WTC11 (cell line): ENCODE measurements around the gene ARHGAP22. TPM values are rescaled to one million over a fixed set of nuclear protein-coding genes. Genes with fewer than 3 reads are reported as not detected.

Source experiments
- ATAC-seq: fragments of 200-7000 bp; cut with Tn5 transposase; 2 replicates; pipeline ENCODE4 v1.10.0; 2021; ENCODE audit warnings: mild to moderate bottlenecking, moderate library complexity
- CTCF ChIA-PET: fragments of 300-600 bp; sonication (Branson Sonifier 250); formaldehyde crosslinking; loops from one replicate; lab custom pipeline; 2021; ENCODE audit warnings: antibody characterized with exemption; lab: Charles Lee
- POLR2A ChIA-PET: fragments of 350-600 bp; sonication (Branson Sonifier 250); formaldehyde crosslinking; loops from one replicate; lab custom pipeline; 2021; ENCODE audit warnings: antibody characterized with exemption; lab: Charles Lee
- DNase-seq: peaks from one replicate; pipeline ENCODE4 v3.0.0; 2021; ENCODE audit warnings: low spot score
- H3K27ac Mint-ChIP-seq: 2 replicates; pipeline ENCODE4 v1.8.0; 2021; ENCODE audit warnings: mixed read lengths
- H3K27me3 Mint-ChIP-seq: 2 replicates; pipeline ENCODE4 v1.8.0; 2021; ENCODE audit warnings: low read depth, mild to moderate bottlenecking, moderate library complexity, mixed read lengths
- H3K36me3 Mint-ChIP-seq: 2 replicates; pipeline ENCODE4 v1.8.0; 2021; ENCODE audit warnings: mixed read lengths
- H3K4me1 Mint-ChIP-seq: 2 replicates; pipeline ENCODE4 v1.8.0; 2022; ENCODE audit warnings: mixed read lengths
- H3K4me3 Mint-ChIP-seq: 2 replicates; pipeline ENCODE4 v1.8.0; 2021; ENCODE audit warnings: mild to moderate bottlenecking, moderate library complexity, mixed read lengths
- H3K9me3 Mint-ChIP-seq: 2 replicates; pipeline ENCODE4 v1.8.0; 2021; ENCODE audit warnings: mixed read lengths
- ARID4B ChIP-seq: sonication (generic); formaldehyde crosslinking; IDR thresholded peaks from 2 replicates; pipeline ENCODE4 v1.8.0; 2023; ENCODE audit warnings: missing genetic modification reagents, mild to moderate bottlenecking, borderline replicate concordance
- CREM ChIP-seq: sonication (generic); formaldehyde crosslinking; IDR thresholded peaks from 2 replicates; pipeline ENCODE4 v1.8.1; 2022; ENCODE audit warnings: mild to moderate bottlenecking, missing genetic modification reagents, moderate library complexity
- E2F5 ChIP-seq: sonication (generic); formaldehyde crosslinking; IDR thresholded peaks from 2 replicates; pipeline ENCODE4 v1.8.1; 2022; ENCODE audit warnings: mild to moderate bottlenecking, moderate library complexity, missing genetic modification reagents
- EMX1 ChIP-seq: fragments of 250-450 bp; sonication (Bioruptor Pico); IDR thresholded peaks from 2 replicates; pipeline ENCODE4 v1.8.0; 2021; ENCODE audit warnings: mild to moderate bottlenecking
- ERG ChIP-seq: fragments of 250-450 bp; sonication (Bioruptor Pico); IDR thresholded peaks from 2 replicates; pipeline ENCODE4 v1.8.0; 2021; ENCODE audit warnings: mild to moderate bottlenecking
- GRHL2 ChIP-seq: fragments of 250-450 bp; sonication (Bioruptor Pico); IDR thresholded peaks from 2 replicates; pipeline ENCODE4 v1.8.0; 2022; ENCODE audit warnings: mild to moderate bottlenecking, moderate library complexity; ENCODE audit not compliant: insufficient replicate concordance, severe bottlenecking
- HMGA2 ChIP-seq: fragments of 250-450 bp; sonication (Bioruptor Pico); IDR thresholded peaks from 2 replicates; pipeline ENCODE4 v1.4.0; 2021; ENCODE audit warnings: mild to moderate bottlenecking, moderate library complexity
- KAT7 ChIP-seq: sonication (generic); formaldehyde crosslinking; IDR thresholded peaks from 2 replicates; pipeline ENCODE4 v1.8.1; 2023; ENCODE audit warnings: missing genetic modification reagents, mild to moderate bottlenecking, borderline replicate concordance
- MYBL2 ChIP-seq: sonication (generic); formaldehyde crosslinking; IDR thresholded peaks from 2 replicates; pipeline ENCODE4 v1.8.1; 2023; ENCODE audit warnings: mild to moderate bottlenecking, moderate library complexity, missing genetic modification reagents
- NFYB ChIP-seq: sonication (generic); formaldehyde crosslinking; conservative IDR thresholded peaks from 2 replicates; pipeline ENCODE4 v1.8.0; 2022; ENCODE audit warnings: low read depth, missing genetic modification reagents
- PRDM15 ChIP-seq: sonication (generic); formaldehyde crosslinking; IDR thresholded peaks from 2 replicates; pipeline ENCODE4 v1.8.0; 2022; ENCODE audit warnings: missing genetic modification reagents
- SOX15 ChIP-seq: fragments of 250-450 bp; sonication (Bioruptor Pico); IDR thresholded peaks from 2 replicates; pipeline ENCODE4 v1.9.0; 2021; ENCODE audit warnings: mild to moderate bottlenecking
- TP53 ChIP-seq: sonication (generic); formaldehyde crosslinking; IDR thresholded peaks from 2 replicates; pipeline ENCODE4 v1.8.1; 2023; ENCODE audit warnings: mild to moderate bottlenecking, missing genetic modification reagents
- ZBTB43 ChIP-seq: sonication (generic); formaldehyde crosslinking; IDR thresholded peaks from 2 replicates; pipeline ENCODE4 v1.8.1; 2023; ENCODE audit warnings: mild to moderate bottlenecking, missing genetic modification reagents
- ZNF317 ChIP-seq: sonication (generic); formaldehyde crosslinking; IDR thresholded peaks from 2 replicates; pipeline ENCODE4 v1.8.1; 2023; ENCODE audit warnings: low read depth, mild to moderate bottlenecking, moderate library complexity, missing genetic modification reagents, borderline replicate concordance
- ZNF416 ChIP-seq: fragments of 250-450 bp; sonication (Bioruptor Pico); IDR thresholded peaks from 2 replicates; pipeline ENCODE4 v1.9.0; 2021; ENCODE audit warnings: mild to moderate bottlenecking, inconsistent platforms
- total RNA-seq: library from RNA; stranded (reverse); gene quantifications from 3 replicates; pipeline ENCODE4 v1.2.3, GENCODE V29; 2021
- TF ChIP-seq, protein P1 (sequence below): sonication (generic); formaldehyde crosslinking; IDR thresholded peaks from 2 replicates; pipeline ENCODE4 v1.8.1; 2023; ENCODE audit warnings: mild to moderate bottlenecking, missing genetic modification reagents
- TF ChIP-seq, protein P2 (sequence below): sonication (generic); formaldehyde crosslinking; IDR thresholded peaks from 2 replicates; pipeline ENCODE4 v1.8.0; 2022; ENCODE audit warnings: mild to moderate bottlenecking, missing genetic modification reagents

The ARHGAP22 gene
- total RNA-seq, 1 experiment from 2014 or later, result 8.6 TPM

DNA sequence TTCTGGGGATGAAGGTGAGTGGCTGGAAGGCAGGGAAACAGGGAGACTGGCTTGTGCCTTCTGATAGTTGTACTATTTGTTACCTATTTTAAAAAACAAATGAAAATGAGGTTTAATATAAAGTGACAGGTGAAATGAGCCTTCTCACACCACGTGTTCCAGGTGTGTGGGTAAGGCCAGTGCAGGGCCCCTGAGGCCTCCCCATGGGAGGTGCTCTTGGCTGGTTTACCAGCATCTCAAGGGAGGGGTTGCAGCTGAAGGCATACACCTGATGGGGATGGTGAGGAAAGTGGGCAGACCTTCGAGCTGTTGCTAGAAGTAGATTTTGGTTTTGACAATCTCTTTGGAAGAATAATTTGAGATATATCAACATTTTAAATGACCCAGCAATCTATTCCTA is 103.6 kb downstream of the ARHGAP22 start:
- Mint-ChIP-seq H3K27ac (no peak overlapping the region), H3K9me3 (no peaks in the 10 kb centered on the region), H3K4me3 (no peak overlapping the region), H3K27me3 (no peaks in the 10 kb centered on the region), H3K36me3 (no peaks in the 10 kb centered on the region), H3K4me1 (peaks cover 17% of the 10 kb centered on the region)
- no peak for ATAC-seq
- ChIA-PET POLR2A (interaction anchor here (0.7 kb wide), 1 partner anchor 45 kb away, joined by 3 read pairs; no protein-coding TSS in a partner anchor), CTCF (interaction anchor here (0.9 to 1.5 kb wide), 5 partner anchors 8 to 137 kb away, joined by 3 to 5 read pairs (median 4); no protein-coding TSS in a partner anchor)
- TF ChIP-seq, protein P1, sequence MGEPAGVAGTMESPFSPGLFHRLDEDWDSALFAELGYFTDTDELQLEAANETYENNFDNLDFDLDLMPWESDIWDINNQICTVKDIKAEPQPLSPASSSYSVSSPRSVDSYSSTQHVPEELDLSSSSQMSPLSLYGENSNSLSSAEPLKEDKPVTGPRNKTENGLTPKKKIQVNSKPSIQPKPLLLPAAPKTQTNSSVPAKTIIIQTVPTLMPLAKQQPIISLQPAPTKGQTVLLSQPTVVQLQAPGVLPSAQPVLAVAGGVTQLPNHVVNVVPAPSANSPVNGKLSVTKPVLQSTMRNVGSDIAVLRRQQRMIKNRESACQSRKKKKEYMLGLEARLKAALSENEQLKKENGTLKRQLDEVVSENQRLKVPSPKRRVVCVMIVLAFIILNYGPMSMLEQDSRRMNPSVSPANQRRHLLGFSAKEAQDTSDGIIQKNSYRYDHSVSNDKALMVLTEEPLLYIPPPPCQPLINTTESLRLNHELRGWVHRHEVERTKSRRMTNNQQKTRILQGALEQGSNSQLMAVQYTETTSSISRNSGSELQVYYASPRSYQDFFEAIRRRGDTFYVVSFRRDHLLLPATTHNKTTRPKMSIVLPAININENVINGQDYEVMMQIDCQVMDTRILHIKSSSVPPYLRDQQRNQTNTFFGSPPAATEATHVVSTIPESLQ (CRISPR knock-in tag), result no peak
- TF ChIP-seq ERG (CRISPR knock-in tag) (no peak), ZBTB43 (CRISPR knock-in tag) (no peak), TP53 (no peak), SOX15 (CRISPR knock-in tag) (no peak), PRDM15 (CRISPR knock-in tag) (no peak), HMGA2 (CRISPR knock-in tag) (no peak), GRHL2 (CRISPR knock-in tag) (no peak), ZNF416 (CRISPR knock-in tag) (no peak), E2F5 (CRISPR knock-in tag) (no peak), MYBL2 (CRISPR knock-in tag) (no peak)
- DNase-seq, result no peak

- peaks cover 13% of the 10 kb centered on the region for H3K4me1 Mint-ChIP-seq
- H3K27ac Mint-ChIP-seq, result no peak overlapping the region
- H3K36me3 Mint-ChIP-seq, result no peaks in the 10 kb centered on the region
- DNase-seq (no peak), ATAC-seq (no peak)
- ChIA-PET POLR2A (interaction anchor here (0.7 kb wide), 1 partner anchor 45 kb away, joined by 3 read pairs; no protein-coding TSS in a partner anchor), CTCF (interaction anchor here (1.4 kb wide), 1 partner anchor 56 kb away, joined by 5 read pairs; no protein-coding TSS in a partner anchor)
- TF ChIP-seq NFYB (CRISPR knock-in tag) (no peak), ZNF317 (CRISPR knock-in tag) (no peak), ARID4B (CRISPR knock-in tag) (no peak), EMX1 (CRISPR knock-in tag) (no peak), CREM (CRISPR knock-in tag) (no peak), KAT7 (CRISPR knock-in tag) (no peak)
- TF ChIP-seq, protein P1 (CRISPR knock-in tag), result no peak
- TF ChIP-seq, protein P2, sequence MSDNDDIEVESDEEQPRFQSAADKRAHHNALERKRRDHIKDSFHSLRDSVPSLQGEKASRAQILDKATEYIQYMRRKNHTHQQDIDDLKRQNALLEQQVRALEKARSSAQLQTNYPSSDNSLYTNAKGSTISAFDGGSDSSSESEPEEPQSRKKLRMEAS (CRISPR knock-in tag), result no peak
- no peaks in the 10 kb centered on the region for H3K9me3 Mint-ChIP-seq
- no peaks in the 10 kb centered on the region for H3K27me3 Mint-ChIP-seq
- no peak overlapping the region for H3K4me3 Mint-ChIP-seq
These were observed 104.1 kb downstream of the ARHGAP22 start for GRCh38 chr10:48500771-48501170.
